GM10266 (cell line): ENCODE results near the gene TRANK1.

ENCODE experiments used
- DNase-seq: peaks from one replicate; pipeline ENCODE4 v3.0.0; 2012; ENCODE audit errors: extremely low spot score
- TF ChIP-seq, protein P1 (sequence below): IDR thresholded peaks from 2 replicates; pipeline ENCODE4 v1.5.1; 2012; ENCODE audit warnings: mild to moderate bottlenecking, low read depth; ENCODE audit not compliant: control insufficient read depth, insufficient read depth; ENCODE audit errors: missing control alignments

Gene TRANK1

DNA sequence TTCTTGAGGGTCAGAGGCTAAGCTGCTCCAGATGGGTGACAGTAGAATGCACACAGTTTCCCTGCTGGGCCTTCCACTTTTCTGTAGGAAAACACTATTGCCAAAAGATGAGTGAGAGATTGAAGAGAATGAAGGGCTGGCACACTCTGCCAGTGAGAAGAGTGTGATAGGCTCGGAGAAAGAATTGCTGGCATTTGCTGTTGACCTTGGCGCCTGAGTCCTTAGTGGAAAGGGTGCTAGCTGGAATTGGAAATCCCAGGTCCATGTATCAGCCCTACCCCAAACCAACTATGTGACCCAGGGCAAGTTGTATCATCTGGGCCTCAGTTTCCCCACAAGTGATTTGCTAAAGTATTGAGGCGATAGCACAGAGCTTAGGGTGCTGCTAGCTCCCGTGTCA lies 120.4 kb downstream of the TRANK1 start:
- no peak for DNase-seq
- TF ChIP-seq, protein P1, sequence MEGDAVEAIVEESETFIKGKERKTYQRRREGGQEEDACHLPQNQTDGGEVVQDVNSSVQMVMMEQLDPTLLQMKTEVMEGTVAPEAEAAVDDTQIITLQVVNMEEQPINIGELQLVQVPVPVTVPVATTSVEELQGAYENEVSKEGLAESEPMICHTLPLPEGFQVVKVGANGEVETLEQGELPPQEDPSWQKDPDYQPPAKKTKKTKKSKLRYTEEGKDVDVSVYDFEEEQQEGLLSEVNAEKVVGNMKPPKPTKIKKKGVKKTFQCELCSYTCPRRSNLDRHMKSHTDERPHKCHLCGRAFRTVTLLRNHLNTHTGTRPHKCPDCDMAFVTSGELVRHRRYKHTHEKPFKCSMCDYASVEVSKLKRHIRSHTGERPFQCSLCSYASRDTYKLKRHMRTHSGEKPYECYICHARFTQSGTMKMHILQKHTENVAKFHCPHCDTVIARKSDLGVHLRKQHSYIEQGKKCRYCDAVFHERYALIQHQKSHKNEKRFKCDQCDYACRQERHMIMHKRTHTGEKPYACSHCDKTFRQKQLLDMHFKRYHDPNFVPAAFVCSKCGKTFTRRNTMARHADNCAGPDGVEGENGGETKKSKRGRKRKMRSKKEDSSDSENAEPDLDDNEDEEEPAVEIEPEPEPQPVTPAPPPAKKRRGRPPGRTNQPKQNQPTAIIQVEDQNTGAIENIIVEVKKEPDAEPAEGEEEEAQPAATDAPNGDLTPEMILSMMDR: no peak

DNA sequence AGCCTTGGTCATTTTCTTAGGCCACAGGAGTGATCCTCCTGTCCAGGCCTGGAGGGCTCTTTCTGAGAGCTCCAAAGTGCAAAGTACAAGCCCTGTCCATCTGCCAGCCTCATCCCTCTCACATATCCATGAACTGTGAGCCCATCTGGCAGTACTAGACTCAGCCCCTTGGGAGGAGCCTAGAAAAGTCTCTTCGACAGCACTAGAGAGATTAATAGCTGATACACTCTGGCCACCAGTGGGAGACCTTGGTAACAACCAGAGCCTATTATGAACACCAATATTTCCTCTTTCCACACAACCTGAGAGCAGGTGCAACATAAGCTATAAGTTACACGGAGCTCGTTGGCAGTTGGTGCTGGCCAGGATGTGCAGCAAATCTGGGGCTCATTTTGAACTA lies 121.0 kb downstream of the TRANK1 start:
- no peak for DNase-seq
- TF ChIP-seq, protein P1: no peak

DNA sequence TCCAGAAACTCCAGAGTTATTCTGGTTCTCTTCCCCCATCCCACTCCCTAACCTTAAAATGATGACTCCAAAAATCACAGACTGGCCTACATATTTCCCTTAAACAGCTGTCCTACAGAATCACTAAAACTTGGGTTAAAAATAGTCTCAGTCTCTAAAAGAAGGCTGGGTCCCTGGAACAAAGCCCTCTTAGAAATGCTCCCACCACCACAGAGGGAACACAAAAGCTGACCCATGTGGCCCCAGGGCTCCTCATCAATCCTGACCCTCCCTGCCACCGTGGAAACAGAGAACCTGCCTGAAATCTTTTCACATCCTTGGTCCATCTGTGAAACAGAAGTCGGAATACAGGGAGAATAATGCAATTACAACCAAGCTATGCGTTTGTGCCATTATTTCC lies 124.8 kb downstream of the TRANK1 start:
- TF ChIP-seq, protein P1: no peak
- DNase-seq: no peak

DNA sequence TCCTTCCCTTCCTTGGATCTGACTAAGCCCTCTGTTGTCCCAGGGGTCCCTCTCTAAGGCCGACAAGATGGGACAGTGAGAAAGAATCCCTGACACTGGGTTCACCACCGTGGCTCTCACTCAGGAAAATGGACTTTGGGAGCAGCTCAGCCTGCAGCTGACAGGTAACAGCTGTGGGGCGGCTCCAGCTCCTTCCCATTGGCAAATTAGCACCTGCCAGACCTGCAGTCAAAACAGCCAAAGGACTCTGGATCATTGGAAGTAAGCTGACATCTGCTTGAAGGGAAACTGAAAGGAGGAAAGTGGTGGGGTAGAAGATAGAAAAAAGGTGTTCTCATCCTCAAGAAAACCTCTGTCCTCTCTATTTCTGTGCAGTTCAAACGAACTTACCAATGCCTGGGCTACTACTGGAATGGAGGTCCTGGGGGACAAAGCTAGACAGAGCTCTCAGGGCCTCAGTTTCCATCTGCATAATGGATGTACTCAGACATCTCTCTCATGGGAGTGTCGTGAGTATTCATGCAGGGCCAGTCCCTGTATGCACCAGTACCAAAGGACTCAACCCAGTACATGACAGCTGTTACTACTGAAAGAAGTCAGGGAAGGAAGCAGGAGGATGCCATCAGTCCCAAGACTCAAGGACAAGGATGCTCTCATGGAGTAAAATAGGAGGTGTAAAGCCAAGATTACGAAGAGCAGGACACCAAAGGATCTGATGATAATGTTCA lies 126.9 kb downstream of the TRANK1 start:
- DNase-seq: no peak
- TF ChIP-seq, protein P1: no peak

DNA sequence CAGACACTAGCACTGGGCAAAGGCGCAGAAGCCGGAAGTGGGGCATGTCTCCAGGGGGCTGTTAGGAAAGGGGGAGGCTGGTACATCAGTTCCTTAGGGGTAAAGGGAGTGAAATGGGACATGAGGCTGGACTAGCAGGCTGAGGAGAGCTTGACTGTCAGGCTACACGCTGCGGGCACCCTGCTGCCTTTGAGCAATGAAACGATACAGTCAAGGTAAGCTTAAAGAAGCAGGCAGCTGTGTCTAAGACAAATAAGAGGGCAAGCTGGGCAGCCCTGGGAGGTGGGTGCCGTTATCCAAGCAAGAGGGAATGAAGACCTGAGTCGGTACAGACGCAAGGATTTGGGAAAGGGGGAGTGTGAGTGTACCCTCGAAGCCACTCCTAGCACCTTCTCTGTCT lies 129.5 kb downstream of the TRANK1 start:
- TF ChIP-seq, protein P1: no peak

DNA sequence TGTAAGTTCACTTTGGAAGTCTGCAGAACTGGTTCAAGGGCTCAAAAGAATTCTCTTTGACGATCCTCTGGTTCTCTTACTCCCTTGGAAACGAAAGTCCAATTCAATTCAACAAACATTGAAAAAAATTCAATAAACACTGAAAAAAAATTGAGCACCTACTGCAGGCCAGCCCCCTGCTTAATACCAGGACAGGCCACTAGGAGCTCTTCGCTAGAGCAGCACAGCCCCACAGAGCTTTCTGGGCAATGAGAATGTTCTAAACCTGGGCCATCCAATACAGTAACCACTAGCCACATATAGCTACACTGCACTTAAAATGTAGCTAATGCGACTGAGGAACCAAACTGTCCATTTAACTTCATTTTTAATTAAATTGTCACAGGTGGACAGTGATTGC lies 130.1 kb downstream of the TRANK1 start:
- DNase-seq: no peak
- TF ChIP-seq, protein P1: no peak

More for the DNA sequence above, 129.5 kb downstream of the TRANK1 start:
- DNase-seq: no peak

DNA sequence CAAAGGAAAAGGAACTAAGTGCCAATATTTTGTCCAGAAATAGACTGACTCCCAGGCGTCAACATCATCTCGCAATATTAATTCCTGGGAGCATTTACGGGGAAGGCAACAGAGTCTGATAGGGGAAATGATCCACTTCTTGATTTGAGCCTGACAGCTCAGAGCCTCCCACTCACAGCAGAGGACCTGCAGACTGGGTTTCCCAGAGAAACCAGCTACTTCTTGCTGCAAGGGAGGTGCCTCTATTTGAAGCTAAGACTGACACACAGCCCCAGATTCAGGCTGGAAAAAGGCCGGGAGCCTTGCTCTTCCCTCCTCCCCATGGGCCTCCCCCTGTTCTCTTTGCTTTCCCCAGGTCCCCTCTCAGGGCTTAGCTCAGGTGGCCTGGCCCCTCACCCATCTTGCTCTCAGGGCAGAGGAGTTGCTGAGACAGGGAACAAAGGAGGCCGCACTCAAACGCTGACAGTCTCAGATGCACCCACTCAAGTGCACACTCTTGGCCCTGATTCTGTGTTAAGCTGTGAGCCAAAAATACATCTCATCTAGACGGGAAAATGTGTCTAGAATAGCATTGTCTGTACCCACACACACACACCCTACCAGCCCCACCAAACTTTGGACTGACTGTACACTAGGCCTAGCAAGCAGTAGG lies 130.7 kb downstream of the TRANK1 start:
- no peak for DNase-seq
- TF ChIP-seq, protein P1: no peak
